GM19239 (cell line): ENCODE data around the gene SPACA4.

Experiments
- DNase-seq: peaks from one replicate; pipeline ENCODE4 v3.0.0; 2011; ENCODE audit warnings: low spot score; ENCODE audit not compliant: insufficient read length
- FAIRE-seq: peaks from 2 replicates; lab custom pipeline; 2011; peaks lifted over from hg19 to GRCh38; lab: Jason Lieb, UNC

The SPACA4 gene

GRCh38 chr19:48646001-48646721 lies 39.6 kb downstream of the SPACA4 start, which contains the start of gene CA11:
Gene CA11, minus strand, starts transcription at chr19:48646187. Its CDS starts 555 bp downstream, at chr19:48645632.
- peak; percentile 86 for DNase-seq
- peak; percentile 47 for FAIRE-seq

- peak; percentile 45 for FAIRE-seq
These were observed 40.2 kb downstream of the SPACA4 start for GRCh38 chr19:48646722-48647216.

DNA sequence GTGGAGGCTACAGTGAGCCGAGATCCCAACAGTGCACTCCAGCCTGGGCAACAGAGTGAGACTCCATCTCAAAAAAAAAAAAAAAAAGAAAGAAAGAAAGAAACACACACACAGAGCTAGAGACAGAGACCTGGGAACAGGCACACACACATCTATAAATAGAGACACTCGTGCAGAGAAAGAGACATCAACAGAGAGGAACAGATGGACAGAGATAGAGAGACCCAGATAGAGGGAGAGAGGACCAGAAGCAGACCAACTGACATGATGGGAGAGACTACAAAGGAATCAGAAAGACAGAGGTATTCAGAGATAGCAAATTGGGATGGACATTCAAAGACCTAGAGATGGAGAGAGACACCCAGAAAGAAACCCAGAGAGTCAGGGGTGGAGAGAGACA lies 41.6 kb downstream of the SPACA4 start:
- FAIRE-seq: no peak
- DNase-seq: no peak

More at GRCh38 chr19:48646722-48647216, 40.2 kb downstream of the SPACA4 start:
- DNase-seq: no peak

DNA sequence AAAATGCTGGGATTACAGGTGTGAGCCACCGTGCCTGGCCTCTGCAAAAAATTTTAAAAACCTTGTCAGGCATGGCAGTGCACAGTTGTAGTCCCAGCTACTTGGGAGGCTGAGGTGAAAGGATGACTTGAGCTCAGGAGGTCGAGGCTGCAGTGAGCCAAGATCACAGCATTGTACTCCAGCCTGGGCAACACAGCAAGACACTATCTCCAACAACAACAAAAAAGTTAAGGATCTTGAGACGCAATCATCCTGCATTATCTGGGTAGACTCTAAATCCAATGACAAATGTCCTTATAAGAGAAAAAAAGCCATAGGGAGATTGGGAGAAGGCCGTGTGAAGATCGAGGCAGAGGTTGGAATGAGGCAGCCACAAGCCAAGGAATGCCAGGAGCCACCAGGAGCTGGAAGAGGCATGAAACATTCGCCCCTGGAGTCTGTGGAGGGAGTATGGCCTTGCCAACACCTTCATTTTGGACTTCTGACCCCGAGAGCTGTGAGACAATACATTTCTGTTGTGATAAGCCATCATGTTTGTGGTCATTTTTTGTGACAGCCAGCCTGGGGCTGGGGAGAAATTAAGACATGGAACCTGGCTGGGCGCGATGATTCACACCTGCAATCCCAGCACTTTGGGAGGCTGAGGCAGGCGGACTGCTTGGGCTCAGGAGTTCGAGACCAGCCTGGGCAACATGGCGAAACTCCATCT lies 44.6 kb downstream of the SPACA4 start:
- FAIRE-seq (no peak), DNase-seq (no peak)

DNA sequence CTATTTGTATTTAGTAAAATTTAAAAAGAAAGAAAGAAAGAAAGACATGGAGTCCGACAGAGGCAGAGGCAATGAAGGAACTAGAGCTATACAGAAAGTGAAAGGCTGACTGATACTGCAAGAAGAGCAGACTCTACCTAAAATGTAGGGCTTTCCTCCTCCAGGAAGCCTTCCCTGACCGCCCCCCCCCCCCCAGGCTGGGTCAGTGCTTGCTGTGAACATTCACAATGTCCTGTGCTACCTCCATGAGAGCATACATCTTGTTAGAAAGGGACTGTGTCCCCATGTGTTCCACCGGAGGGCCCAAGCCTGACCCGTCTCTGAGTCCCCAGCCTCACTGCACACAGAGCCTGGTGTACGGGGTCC lies 45.1 kb downstream of the SPACA4 start:
- no peak for DNase-seq
- FAIRE-seq: no peak

DNA sequence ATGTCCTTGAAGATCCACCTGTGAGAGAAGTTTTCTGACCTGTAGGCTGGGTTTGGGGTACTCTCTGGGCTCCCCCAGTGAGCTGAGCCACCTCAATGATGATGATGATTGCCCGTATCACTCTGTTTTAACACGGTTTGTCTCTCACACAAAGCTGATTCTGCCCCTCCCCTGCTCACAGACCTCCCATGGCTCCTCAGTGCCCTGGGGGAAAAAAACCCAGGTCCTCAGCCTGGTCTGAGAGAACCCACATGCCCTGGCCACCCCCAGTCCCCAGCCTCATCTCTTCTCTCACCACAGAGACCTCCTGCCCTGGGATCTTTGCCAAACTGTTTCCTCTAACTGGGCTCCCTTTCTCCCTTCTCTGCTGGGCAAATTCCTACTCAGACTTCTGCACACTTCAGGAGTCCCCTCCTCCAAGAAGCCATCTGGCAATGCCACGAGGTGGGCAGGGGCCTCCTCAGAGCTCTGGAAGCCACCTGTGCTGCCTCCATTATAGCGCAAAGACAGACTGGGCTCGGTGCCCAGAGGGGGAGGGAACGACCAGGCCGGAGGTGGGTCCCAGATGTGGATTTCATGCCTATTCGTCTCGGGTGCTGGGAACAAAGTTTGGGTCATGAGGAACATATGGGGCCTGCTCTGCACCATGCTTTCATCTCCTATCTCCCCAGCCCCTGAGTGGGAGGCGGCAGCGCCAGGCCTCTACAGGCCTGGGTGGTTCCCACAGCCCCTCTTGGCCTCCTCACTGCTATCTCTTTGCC lies 47.9 kb downstream of the SPACA4 start:
- no peak for FAIRE-seq
- DNase-seq: no peak

DNA sequence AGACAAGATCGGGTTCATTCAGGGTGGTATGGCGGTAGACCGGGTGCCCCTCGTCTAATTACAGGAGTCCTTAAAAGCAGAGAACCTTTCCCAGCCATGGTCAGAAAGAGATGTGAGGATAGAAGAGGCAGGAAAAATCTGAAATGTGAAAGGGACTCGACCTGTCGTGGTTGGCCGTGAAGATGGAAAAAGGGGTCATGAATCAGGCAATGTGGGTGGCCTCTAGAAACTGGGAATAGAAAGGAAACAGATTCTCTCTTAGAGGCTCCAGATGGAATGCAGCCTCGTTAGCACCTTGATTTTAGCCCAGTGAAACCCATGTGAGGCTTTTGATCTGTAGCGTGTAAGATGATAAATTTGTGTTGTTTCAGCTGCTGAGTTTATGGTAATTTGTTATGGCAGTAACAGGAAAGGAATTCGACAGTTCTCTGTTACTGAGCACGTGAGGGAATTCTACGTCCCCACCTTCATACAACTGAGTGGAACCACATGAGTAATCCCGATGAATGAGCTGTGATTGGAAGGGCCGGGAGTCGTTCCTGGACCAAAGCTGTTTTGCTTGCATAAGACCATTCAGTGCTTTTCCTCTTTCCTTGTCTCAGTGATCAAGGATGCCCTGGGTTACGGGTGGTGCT lies 50.4 kb downstream of the SPACA4 start:
- no peak for FAIRE-seq
- no peak for DNase-seq
